ENCODE data around the gene GLB1L.
A peak's percentile ranks its signal among the peaks of the same experiment; 100 is the strongest.

The GLB1L gene

DNA sequence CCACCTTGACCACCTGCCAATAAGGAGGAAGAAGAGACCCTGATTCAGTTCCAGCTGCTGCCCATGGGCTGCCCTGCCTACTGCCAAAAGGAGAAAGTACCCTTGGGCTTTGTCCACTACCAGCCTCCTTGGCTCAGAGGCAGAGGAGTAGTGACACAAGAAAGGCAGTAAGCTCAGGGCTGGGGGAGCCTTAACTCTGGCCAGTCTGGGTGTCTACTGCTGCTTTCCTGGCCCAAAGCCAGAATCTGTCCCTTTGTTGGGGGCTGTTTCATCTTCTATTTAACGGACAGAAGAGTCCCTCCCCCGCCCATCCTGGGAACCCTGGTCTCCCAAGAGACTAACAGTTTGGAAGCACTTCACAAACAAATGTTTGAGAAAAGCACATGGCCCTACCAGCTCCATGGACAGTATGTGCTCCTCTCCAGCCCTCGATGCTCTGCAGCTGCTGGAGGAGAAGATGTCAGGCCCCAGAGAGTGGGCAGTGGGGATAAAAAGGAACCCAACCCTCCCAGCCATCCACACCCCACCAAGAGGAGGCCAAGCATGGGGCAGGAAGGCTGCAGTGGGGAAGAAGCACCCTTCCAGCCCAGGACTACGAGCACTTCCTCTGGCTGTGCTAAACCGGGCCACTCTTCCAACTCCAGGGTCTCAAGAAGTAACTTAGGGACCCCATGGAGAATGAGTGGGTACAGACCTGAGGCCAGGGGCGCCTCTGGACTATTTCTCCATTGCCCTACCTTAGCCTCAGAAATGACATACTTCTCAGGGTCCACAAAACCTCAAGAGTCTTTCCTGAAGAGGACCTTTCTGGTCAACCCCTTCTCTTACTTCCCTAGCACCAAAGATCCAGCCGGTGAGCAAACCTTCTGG, 17.0 kb downstream of the GLB1L start:
- TF ChIP-seq CTCF (IDR thresholded peaks at IDR 0.05; ENCODE audit: extremely low read depth, missing control alignments), result no peak
- DNase-seq (ENCODE audit: low spot score), result peak; percentile 23

DNA sequence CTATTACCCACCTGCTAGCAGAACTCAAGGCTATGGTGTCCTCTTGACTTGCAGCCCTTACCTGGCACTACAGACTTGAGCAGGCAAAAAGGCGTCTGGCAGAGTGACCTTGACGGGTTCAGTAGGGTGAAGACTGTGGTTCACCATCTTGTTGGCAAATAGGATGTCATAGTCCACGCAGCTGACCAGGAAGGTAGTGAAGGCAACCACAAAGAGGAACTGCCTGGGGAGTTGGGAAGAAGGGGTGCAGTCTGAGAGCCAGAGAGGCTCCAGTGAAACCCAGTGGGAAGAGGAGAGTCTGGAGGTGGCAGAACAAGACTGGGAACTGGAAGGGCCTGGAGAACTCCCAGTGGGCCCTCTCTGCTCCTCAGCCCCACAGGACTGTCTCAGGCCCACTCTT, 19.9 kb downstream of the GLB1L start:
- no peak for DNase-seq (ENCODE audit: low spot score)
- no peak for TF ChIP-seq CTCF (IDR thresholded peaks at IDR 0.05; ENCODE audit: extremely low read depth, missing control alignments)

GRCh38 chr2:219223831-219224610, 21.2 kb downstream of the GLB1L start:
- TF ChIP-seq CTCF (IDR thresholded peaks at IDR 0.05; ENCODE audit: extremely low read depth, missing control alignments), result no peak
- no peak for DNase-seq (ENCODE audit: low spot score)

DNA sequence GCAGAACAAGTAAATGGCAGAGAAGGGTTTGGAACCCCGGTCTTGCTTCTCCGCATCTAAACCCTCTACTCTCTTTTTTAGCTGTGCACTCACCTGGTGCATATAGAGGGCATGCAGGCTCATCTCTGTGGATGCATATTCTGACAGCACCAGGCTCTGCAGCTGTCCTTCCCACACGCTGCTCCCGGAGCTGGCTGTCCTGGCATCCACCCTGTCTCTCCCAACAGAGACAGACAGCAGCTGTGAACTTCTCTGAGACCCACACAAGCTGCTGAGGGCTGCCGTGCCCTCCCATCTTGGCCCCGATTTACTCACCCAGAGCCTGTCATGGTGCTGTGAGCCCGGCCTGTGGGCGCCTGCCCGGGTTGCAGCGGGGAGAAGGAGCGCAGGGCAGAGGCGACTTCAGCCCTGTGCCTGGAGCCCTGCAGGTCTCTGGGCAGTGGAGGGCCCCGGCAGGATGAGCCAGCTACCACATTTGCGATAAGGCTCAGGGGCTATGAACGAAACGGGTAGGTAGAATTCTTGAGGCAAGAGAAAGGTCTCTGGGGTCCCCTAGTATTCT, 23.2 kb downstream of the GLB1L start:
- no peak for TF ChIP-seq CTCF (IDR thresholded peaks at IDR 0.05; ENCODE audit: extremely low read depth, missing control alignments)
- DNase-seq (ENCODE audit: low spot score), result no peak

DNA sequence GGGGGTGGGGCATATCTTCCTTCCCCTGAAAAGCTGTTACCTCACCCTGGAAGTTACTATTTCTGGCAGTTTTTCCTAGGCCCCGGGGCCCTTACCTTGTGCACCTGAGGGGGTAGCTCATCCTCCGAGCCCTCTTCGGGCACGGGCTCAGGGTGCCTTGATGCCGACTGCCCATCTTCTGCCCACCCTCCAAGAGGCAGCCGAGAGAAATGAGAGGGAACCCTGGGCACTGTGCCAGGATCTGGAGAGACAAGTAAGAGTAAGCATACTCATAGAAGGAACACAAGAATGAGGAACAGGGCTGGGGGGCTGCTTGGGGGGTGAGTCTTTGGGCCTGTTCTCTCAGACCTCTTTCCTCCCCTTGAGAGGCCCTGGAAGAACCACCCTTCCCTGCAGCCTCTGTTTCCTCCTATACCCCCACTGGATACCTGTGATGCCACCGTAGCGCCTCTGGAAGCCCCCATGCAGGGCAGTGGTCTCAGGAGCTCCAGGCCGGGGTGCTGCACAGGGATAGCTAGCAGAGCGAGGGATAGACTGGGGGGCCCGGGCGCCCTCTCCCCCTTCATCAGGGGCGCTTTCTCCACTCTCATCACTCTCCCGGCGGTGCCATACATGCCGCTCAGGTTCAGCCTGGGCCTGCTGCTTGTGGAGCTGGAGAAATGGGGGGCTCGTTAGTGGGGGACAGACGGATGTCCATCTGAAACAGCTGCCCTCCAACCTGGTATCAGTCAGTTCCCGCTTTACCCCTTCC, 24.4 kb downstream of the GLB1L start:
- no peak for DNase-seq (ENCODE audit: low spot score)
- TF ChIP-seq CTCF (IDR thresholded peaks at IDR 0.05; ENCODE audit: extremely low read depth, missing control alignments), result no peak

GRCh38 chr2:219219784-219220532, 25.3 kb downstream of the GLB1L start:
- TF ChIP-seq CTCF (IDR thresholded peaks at IDR 0.05; ENCODE audit: extremely low read depth, missing control alignments), result no peak
- no peak for DNase-seq (ENCODE audit: low spot score)
